Posterior cingulate gyrus (tissue), 11 donors: ENCODE measurements around the gene ZNF580.

Experiments
- DNase-seq, 10 donors: peaks; one replicate each; pipeline versions ENCODE4 v3.0.0 to v3.0.0-alpha.2; 2020 to 2021; ENCODE audit warnings: mixed read lengths in 3 of 10
- intact Hi-C: fragments of 100-400 bp; cut with DNase I; formaldehyde crosslinking; loops from one replicate; pipeline ENCODE4 v1.15.1; 2023

Gene ZNF580

GRCh38 chr19:55640577-55641425 is at the start of gene ZNF580:
ZNF580 (plus strand) TSS chr19:55641002; CDS start chr19:55642509, 1,507 bp downstream.
- peak; percentile 49 to 94 (median 65) for DNase-seq
- intact Hi-C loops = no loop called here

GRCh38 chr19:55591555-55591954 is 49.2 kb upstream of the ZNF580 start:
- intact Hi-C loops = no loop called here
- peak in 1 of 10 donors; percentile 35 for DNase-seq

GRCh38 chr19:55592391-55593090 is 48.3 kb upstream of the ZNF580 start:
- intact Hi-C loops = no loop called here
- peak in 1 of 10 donors; percentile 83 for DNase-seq

- intact Hi-C loops = no loop called here
- DNase-seq = peak in 1 of 10 donors; percentile 73
Measured at GRCh38 chr19:55593096-55593772, 47.6 kb upstream of the ZNF580 start.

- peak in 1 of 10 donors; percentile 22 for DNase-seq
- intact Hi-C loops = no loop called here
Measured at GRCh38 chr19:55594996-55595545, 45.7 kb upstream of the ZNF580 start.

GRCh38 chr19:55596304-55596703 is 44.5 kb upstream of the ZNF580 start:
- intact Hi-C loops = no loop called here
- DNase-seq = no peak

GRCh38 chr19:55597501-55597921 is 43.3 kb upstream of the ZNF580 start:
- intact Hi-C loops = no loop called here
- peak in 2 of 10 donors; percentile 83 to 86 for DNase-seq

- intact Hi-C loops = no loop called here
- DNase-seq = no peak
Measured at GRCh38 chr19:55598034-55598433, 42.8 kb upstream of the ZNF580 start.

- intact Hi-C loops = no loop called here
- DNase-seq = peak; percentile 84 to 99 (median 91)
Measured at GRCh38 chr19:55598719-55599467, 41.9 kb upstream of the ZNF580 start.

- peak; percentile 97 to 100 (median 98) for DNase-seq
- intact Hi-C loops = no loop called here
Measured at GRCh38 chr19:55599468-55599841, 41.3 kb upstream of the ZNF580 start, which contains the start of gene FIZ1. FIZ1 (minus strand) TSS chr19:55599517; CDS start chr19:55597865, 1,652 bp downstream.

- intact Hi-C loops = no loop called here
- peak; percentile 75 to 98 (median 85) for DNase-seq
Measured at GRCh38 chr19:55599842-55600661, 40.8 kb upstream of the ZNF580 start, which contains the start of gene ZNF524. ZNF524 (plus strand) TSS chr19:55600288; CDS start chr19:55602113, 1,825 bp downstream.

- intact Hi-C loops = no loop called here
- no peak for DNase-seq
Measured at GRCh38 chr19:55600662-55601028, 40.2 kb upstream of the ZNF580 start.

GRCh38 chr19:55601084-55601483 is 39.7 kb upstream of the ZNF580 start:
- DNase-seq = no peak
- intact Hi-C loops = no loop called here

GRCh38 chr19:55602104-55603001 is 38.4 kb upstream of the ZNF580 start:
- intact Hi-C loops = no loop called here
- DNase-seq = peak in 1 of 10 donors; percentile 80

- intact Hi-C loops = no loop called here
- peak in 1 of 10 donors; percentile 67 for DNase-seq
Measured at GRCh38 chr19:55603115-55603514, 37.7 kb upstream of the ZNF580 start.

GRCh38 chr19:55603581-55604292 is 37.1 kb upstream of the ZNF580 start:
- peak in 2 of 10 donors; percentile 25 to 48 for DNase-seq
- intact Hi-C loops = no loop called here

- intact Hi-C loops = no loop called here
- DNase-seq = peak; percentile 93 to 99 (median 96)
Measured at GRCh38 chr19:55605207-55605636, 35.6 kb upstream of the ZNF580 start.
